ENCODE results near the gene DND1.
"Not testable (repeated sequence)": the region's sequence is repeated elsewhere in the genome, so short reads cannot be mapped to it uniquely, and the experiment has no call there.

Gene DND1

DNA sequence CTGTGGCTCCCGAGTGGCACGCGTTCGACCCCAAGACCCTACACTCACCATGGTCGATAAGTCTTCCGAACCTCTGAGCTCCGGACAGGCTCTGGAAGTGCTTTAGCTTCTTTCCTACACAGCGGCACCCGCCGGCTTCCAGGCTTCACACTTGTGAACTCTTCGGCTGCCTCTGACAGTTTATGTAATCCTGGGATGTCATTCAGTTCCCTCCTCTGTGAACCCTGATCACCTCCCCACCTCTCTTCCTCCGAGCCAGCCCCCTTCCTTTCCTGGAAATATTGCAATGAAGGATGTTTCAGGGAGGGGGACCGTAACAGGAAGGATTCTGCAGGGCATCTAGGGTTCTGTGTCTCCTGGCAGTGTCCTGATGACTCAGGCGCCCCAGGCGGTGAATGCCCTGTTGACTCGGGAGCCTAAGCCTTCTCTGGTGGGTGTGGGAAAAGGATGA is 40.3 kb downstream of the DND1 start, which contains the start of gene CD14:
Gene CD14 (minus strand): TSS at position 155 of the 451 bp plus-strand sequence. CDS start 104 bp downstream, at position 51.
- intact Hi-C loops (cut with DNase I): no loop called here
- DNase-seq: peak in 7 of 10 donors; percentile 19 to 91 (median 43)

DNA sequence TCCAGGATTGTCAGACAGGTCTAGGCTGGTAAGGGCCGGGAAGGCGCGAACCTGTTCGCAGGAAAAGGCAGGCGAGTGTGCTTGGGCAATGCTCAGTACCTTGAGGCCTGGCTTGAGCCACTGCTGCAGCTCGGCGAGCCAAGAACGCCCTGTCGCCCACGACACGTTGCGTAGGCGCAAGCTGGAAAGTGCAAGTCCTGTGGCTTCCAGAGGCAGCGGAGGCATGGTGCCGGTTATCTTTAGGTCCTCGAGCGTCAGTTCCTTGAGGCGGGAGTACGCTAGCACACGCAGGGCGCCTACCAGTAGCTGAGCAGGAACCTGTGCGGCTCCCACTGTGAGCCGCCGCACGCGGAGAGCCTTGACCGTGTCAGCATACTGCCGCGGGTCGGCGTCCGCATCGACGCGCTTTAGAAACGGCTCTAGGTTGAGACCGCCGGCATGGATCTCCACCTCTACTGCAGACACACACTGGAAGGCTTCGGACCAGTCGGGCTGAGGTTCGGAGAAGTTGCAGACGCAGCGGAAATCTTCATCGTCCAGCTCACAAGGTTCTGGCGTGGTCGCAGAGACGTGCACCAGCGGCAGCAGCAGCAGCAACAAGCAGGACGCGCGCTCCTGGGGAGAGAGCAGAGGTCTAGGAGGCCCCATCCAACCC is 40.9 kb downstream of the DND1 start:
- DNase-seq: peak; percentile 20 to 95 (median 62)
- intact Hi-C loops (cut with DNase I): no loop called here

DNA sequence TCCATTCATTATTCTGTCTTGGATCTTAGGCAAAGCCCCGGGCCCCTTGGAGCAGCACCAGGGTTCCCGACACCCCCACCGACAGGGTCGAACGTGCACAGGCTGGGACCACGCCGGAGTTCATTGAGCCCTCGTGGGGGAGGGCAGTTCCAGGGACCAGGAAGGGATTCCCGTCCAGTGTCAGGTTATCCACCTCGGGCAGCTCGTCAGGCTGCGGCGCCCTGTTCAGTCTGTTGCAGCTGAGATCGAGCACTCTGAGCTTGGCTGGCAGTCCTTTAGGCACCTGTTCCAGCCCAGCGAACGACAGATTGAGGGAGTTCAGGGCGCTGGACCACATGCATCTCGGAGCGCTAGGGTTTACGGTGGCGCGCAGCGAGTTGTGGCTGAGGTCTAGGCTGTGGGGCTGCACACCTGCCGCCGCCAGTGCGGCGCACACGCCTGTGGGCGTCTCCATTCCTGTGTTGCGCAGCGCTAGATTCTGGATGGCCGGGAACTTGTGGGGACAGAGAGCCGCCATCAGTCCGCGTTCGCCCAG is 41.5 kb downstream of the DND1 start:
- intact Hi-C loops (cut with DNase I): no loop called here
- peak in 1 of 10 donors; percentile 77 for DNase-seq

DNA sequence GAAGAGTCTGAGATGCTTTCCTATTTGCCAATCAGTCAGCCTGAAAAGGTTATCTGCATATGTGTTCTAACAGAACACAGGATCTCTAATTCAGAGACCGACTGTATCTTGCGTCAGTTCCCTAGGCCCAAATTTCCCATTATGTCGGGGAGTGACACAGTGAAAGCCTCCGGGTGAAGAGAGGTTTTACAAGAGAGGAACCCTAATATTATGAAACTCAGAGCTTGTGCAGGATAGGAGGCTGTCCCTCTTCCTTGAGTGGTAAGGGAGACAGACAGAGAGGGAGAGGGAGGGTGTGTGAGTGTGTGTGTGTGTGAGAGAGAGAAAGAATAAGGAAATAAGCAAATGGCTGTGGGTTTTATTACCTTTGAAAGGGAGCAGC is 42.3 kb downstream of the DND1 start:
- DNase-seq: no peak
- intact Hi-C loops (cut with DNase I): no loop called here

DNA sequence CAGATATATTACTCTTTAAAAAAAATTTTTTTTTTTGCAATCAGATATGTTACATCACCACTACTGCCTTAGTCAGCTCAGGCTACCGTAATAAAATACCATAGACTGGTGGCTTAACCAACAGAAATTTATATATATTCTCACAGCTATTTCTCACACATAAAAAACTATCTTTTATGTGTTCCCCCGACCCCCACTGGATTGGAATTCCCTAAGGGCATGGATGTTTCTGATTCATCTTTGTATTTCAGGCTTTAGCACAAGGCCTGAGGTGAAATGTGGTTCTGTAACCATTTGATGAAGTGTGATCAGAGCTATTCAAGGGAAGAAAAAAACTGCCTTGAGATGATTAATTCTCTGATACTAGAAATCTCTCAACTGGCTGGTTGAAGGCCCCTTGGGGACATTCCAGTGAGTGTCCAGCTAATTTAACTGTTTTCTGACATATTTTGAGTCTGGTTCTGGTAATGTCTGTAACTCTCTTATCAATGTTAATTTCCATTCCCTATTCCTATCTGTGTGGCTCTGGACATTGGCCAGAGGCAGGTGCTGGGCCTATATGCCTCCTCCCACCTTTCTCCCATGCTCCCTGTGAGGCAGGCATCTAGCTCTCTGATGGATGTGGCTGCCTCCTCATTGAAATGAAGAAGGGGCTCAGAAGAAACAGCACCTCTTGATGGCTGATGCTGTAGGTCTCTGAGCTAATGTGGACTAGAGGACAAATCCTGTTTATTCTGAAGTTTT is 42.9 kb downstream of the DND1 start:
- intact Hi-C loops (cut with DNase I): no loop called here
- DNase-seq: no peak

DNA sequence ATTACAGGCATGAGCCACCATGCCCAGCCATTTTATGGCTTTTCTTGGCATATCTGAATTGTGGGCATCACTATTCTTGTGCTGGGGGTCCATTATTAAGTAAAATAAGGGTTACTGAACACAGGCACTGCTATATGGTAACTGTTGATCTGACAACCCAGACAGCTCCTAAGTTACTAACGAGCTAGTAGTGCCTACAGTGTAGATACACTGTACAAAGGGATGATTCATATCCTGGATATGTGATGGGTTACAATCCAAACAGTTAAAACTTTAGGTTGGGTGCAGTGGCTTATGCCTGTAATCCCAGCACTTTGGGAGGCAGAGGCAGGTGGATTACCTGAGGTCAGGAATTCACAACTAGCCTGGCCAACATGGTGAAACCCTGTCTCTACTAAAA is 44.7 kb downstream of the DND1 start:
- no peak for DNase-seq
- intact Hi-C loops (cut with DNase I): no loop called here

DNA sequence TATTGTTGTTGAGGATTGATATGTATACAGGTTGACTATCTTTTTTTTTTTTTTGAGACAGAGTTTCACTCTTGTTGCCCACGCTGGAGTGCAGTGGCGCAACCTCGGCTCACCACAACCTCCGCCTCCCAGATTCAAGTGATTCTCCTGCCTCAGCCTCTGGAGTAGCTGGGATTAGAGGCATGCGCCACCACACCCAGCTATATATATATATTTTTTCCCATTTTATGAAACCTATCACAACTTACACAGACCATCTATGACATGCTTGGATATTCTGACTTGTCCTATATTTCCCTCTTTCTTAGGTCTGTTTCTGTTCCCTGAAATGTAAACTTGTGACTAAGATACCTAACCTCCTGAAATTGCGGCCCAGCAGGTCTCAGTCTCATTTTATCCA is 45.4 kb downstream of the DND1 start:
- DNase-seq: no peak

DNA sequence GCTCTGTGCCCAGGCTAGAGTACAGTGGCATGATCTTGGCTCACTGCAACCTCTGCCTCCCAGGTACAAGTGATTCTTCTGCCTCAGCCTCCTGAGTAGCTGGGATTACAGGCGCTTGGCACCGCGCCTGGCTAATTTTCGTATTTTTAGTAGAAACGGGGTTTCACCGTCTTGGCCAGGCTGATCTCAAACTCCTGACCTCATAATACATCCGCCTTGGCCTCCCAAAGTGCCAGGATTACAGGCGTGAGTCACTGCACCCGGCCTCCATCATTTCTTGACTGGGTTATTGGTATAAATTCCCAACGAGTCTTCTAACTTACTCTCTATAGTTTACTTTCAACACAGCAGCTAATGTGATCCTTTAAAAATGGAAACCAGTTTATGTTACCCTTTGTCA is 48.5 kb downstream of the DND1 start:
- DNase-seq; intact Hi-C loops (cut with DNase I): not testable (repeated sequence)

More for the DNA sequence above, 45.4 kb downstream of the DND1 start:
- intact Hi-C loops (cut with DNase I): no loop called here

DNA sequence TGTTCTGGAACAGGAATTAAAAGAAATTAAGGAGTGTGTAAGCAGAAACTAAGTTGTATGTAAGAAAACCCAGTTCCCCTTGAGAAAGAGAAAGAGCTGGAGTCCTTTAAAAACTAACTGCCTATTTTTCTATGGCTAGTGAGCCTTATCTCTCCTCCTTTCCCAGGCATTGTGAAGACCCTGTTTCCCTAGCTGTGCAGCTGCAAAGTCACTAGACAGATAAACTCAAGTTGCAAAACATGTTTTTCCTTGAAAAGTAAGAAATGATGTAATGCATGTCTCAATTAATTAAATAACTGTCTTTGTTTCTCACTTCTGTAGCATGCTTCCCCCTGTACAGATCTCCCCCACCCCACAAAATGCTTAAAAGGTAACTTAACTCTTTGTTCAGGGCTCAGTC is 50.3 kb downstream of the DND1 start:
- intact Hi-C loops (cut with DNase I): not testable (repeated sequence)

DNA sequence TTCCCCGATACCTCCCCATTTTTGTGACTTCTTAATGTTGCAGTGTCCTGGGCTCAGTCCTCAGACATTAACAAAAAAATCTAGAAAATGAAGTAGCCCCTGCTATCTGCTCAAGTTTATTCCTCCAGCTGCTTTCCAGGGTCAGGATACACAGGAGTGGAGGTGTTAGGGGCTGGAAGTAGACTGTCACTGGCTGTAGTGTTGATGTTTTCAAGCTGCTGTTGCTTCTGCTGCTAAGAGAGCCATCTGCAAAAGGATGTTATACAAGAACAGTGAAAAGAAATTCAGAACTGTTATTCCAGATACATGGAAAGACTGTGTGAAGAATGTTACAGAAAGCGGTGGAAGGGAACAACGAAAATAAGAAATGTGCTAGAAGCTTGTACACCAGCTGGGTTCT is 51.1 kb downstream of the DND1 start:
- no peak for DNase-seq
- intact Hi-C loops (cut with DNase I): no loop called here

More for the DNA sequence above, 50.3 kb downstream of the DND1 start:
- not testable (repeated sequence) for DNase-seq

Measured in posterior cingulate gyrus (tissue), 11 donors.